H9 (cell line): ENCODE results near the gene RSAD2. TPM values are rescaled to one million over a fixed set of nuclear protein-coding genes. Genes with fewer than 3 reads are reported as not detected.

Experiments
- DNase-seq: peaks from one replicate; pipeline ENCODE4 v3.0.0-alpha.2; 2017
- H2AFZ ChIP-seq: one replicate; pipeline ENCODE4 v1.6.1; 2013; ENCODE audit warnings: mild to moderate bottlenecking, low read length, control low read depth, moderate library complexity
- H2AK5ac ChIP-seq: 2 replicates; pipeline ENCODE4 v1.6.1; 2013; ENCODE audit warnings: low read length, control low read depth, mixed read lengths; ENCODE audit not compliant: insufficient read length
- H2BK120ac ChIP-seq: one replicate; pipeline ENCODE4 v1.6.1; 2013; ENCODE audit warnings: low read depth, mild to moderate bottlenecking, low read length, control low read depth, inconsistent platforms; ENCODE audit not compliant: poor library complexity, severe bottlenecking
- H2BK12ac ChIP-seq: 2 replicates; pipeline ENCODE4 v1.6.1; 2013; ENCODE audit warnings: low read length, control low read depth, mixed read lengths, low read depth; ENCODE audit not compliant: insufficient read length
- H2BK15ac ChIP-seq: 2 replicates; pipeline ENCODE4 v1.6.1; 2013; ENCODE audit warnings: low read depth, low read length, control low read depth
- H2BK20ac ChIP-seq: one replicate; pipeline ENCODE4 v1.6.1; 2013; ENCODE audit warnings: low read depth, mild to moderate bottlenecking, low read length, control low read depth, inconsistent platforms; ENCODE audit not compliant: poor library complexity, severe bottlenecking
- H2BK5ac ChIP-seq: 2 replicates; pipeline ENCODE4 v1.6.1; 2013; ENCODE audit warnings: low read length, control low read depth, mixed read lengths; ENCODE audit not compliant: insufficient read length
- H3K14ac ChIP-seq: 2 replicates; pipeline ENCODE4 v1.6.1; 2013; ENCODE audit warnings: low read length, control low read depth; ENCODE audit not compliant: insufficient read depth
- H3K18ac ChIP-seq: 2 replicates; pipeline ENCODE4 v1.6.1; 2013; ENCODE audit warnings: low read depth, mild to moderate bottlenecking, mixed read lengths, low read length, control low read depth; ENCODE audit not compliant: insufficient read length
- H3K23ac ChIP-seq: 2 replicates; pipeline ENCODE4 v1.6.1; 2013; ENCODE audit warnings: low read length, control low read depth, mixed read lengths, low read depth; ENCODE audit not compliant: insufficient read length
- H3K23me2 ChIP-seq: 2 replicates; pipeline ENCODE4 v1.6.1; 2013; ENCODE audit warnings: low read depth, mild to moderate bottlenecking, mixed read lengths, low read length, control low read depth; ENCODE audit not compliant: insufficient read length, poor library complexity, severe bottlenecking
- H3K27ac ChIP-seq: 2 replicates; pipeline ENCODE4 v1.5.1; 2013; ENCODE audit warnings: low read length, control low read depth, mixed read lengths, low read depth; ENCODE audit not compliant: insufficient read length
- H3K27me3 ChIP-seq: 2 replicates; pipeline ENCODE4 v1.6.1; 2013; ENCODE audit warnings: low read length, control low read depth, inconsistent platforms; ENCODE audit not compliant: insufficient read depth
- H3K4ac ChIP-seq: 2 replicates; pipeline ENCODE4 v1.6.1; 2013; ENCODE audit warnings: low read depth, mild to moderate bottlenecking, control low read depth, inconsistent platforms, low read length, moderate library complexity
- H3K4me1 ChIP-seq: 2 replicates; pipeline ENCODE4 v1.6.1; 2013; ENCODE audit warnings: low read length, control low read depth, inconsistent platforms; ENCODE audit not compliant: insufficient read depth
- H3K4me2 ChIP-seq: 2 replicates; pipeline ENCODE4 v1.6.1; 2013; ENCODE audit warnings: low read length, control low read depth, mixed read lengths; ENCODE audit not compliant: insufficient read length, insufficient read depth
- H3K56ac ChIP-seq: 2 replicates; pipeline ENCODE4 v1.6.1; 2013; ENCODE audit warnings: low read depth, mild to moderate bottlenecking, mixed read lengths, low read length, control low read depth; ENCODE audit not compliant: insufficient read length
- H3K79me1 ChIP-seq: 2 replicates; pipeline ENCODE4 v1.6.1; 2013; ENCODE audit warnings: low read depth, mild to moderate bottlenecking, moderate library complexity, low read length, control low read depth, inconsistent platforms; ENCODE audit not compliant: insufficient read depth, poor library complexity, severe bottlenecking
- H3K79me2 ChIP-seq: 2 replicates; pipeline ENCODE4 v1.6.1; 2013; ENCODE audit warnings: low read length, control low read depth, inconsistent platforms; ENCODE audit not compliant: insufficient read depth
- H3K9ac ChIP-seq: 2 replicates; pipeline ENCODE4 v1.6.1; 2013; ENCODE audit warnings: low read length, control low read depth, mixed read lengths; ENCODE audit not compliant: insufficient read length; ENCODE audit errors: extremely low read depth
- H3K9me3 ChIP-seq: one replicate; pipeline ENCODE4 v1.6.1; 2013; ENCODE audit warnings: low read depth, low read length, inconsistent platforms; ENCODE audit not compliant: control insufficient read depth
- H3T11ph ChIP-seq: one replicate; pipeline ENCODE4 v1.6.1; 2013; ENCODE audit warnings: mild to moderate bottlenecking, low read length, control low read depth, inconsistent platforms
- H4K20me1 ChIP-seq: one replicate; pipeline ENCODE4 v1.6.1; 2013; ENCODE audit not compliant: control insufficient read depth, insufficient read length, insufficient read depth
- H4K5ac ChIP-seq: 2 replicates; pipeline ENCODE4 v1.6.1; 2013; ENCODE audit warnings: low read depth, mild to moderate bottlenecking, mixed read lengths, low read length, control low read depth; ENCODE audit not compliant: insufficient read length
- H4K8ac ChIP-seq: replicated peaks from 2 replicates; pipeline ENCODE4 v1.6.1; 2013; ENCODE audit warnings: low read length, control low read depth, mixed read lengths, low read depth; ENCODE audit not compliant: insufficient read length
- H4K91ac ChIP-seq: 2 replicates; pipeline ENCODE4 v1.6.1; 2013; ENCODE audit warnings: low read depth, mild to moderate bottlenecking, moderate library complexity, mixed read lengths, low read length, control low read depth; ENCODE audit not compliant: insufficient read length
- H3K27ac Mint-ChIP-seq, 3 experiments: 2 replicates in 2 of 3; 3 replicates in 1 of 3; pipeline ENCODE4 v1.8.0; 2020 to 2021; ENCODE audit warnings: mixed read lengths in 3 of 3, mild to moderate bottlenecking in 1 of 3, moderate library complexity in 1 of 3
- H3K27me3 Mint-ChIP-seq: 2 replicates; pipeline ENCODE4 v1.8.0; 2021; ENCODE audit warnings: low read depth, mild to moderate bottlenecking, moderate library complexity, mixed read lengths
- H3K36me3 Mint-ChIP-seq, 3 experiments: 2 replicates in 2 of 3; 3 replicates in 1 of 3; pipeline ENCODE4 v1.8.0; 2020 to 2021; ENCODE audit warnings: low read depth in 3 of 3, mixed read lengths in 3 of 3; ENCODE audit not compliant: insufficient read depth in 1 of 3
- H3K4me1 Mint-ChIP-seq, 2 experiments: 2 replicates each; pipeline ENCODE4 v1.8.0; 2020; ENCODE audit warnings: mixed read lengths in 2 of 2
- H3K4me3 Mint-ChIP-seq, 2 experiments: 2 replicates in 1 of 2; 3 replicates in 1 of 2; pipeline ENCODE4 v1.8.0; 2020 to 2021; ENCODE audit warnings: mild to moderate bottlenecking in 2 of 2, mixed read lengths in 2 of 2, moderate library complexity in 1 of 2
- H3K9me3 Mint-ChIP-seq, 2 experiments: 2 replicates in 1 of 2; 3 replicates in 1 of 2; pipeline ENCODE4 v1.8.0; 2020; ENCODE audit warnings: mild to moderate bottlenecking in 2 of 2, mixed read lengths in 2 of 2, moderate library complexity in 1 of 2
- CTCF ChIP-seq: fragments of 200-600 bp; sonication (generic); conservative IDR thresholded peaks from 3 replicates; pipeline ENCODE4 v1.8.0; 2021; ENCODE audit warnings: antibody characterized with exemption, mild to moderate bottlenecking
- WGBS: extraction: QIAGEN DNeasy Blood & Tissue Kit; methylation state at CpG from one replicate; pipeline ENCODE4 v1.1.7; 2013; ENCODE audit warnings: missing lambda C conversion rate, low lambda C conversion rate, mixed read lengths; ENCODE audit not compliant: insufficient read length; ENCODE audit errors: extremely low coverage; 5-methylcytosine and 5-hydroxymethylcytosine counted together
- total RNA-seq: library from RNA; stranded (reverse); gene quantifications from 2 replicates; pipeline ENCODE4 v1.2.1, GENCODE V29; 2021

Gene RSAD2
- total RNA-seq, 1 experiment from 2014 or later, result not detected

- Histone ChIP-seq H3K4me2 (no peak overlapping the region), H2BK5ac (no peak overlapping the region), H3K23ac (no peak overlapping the region), H2AK5ac (no peak overlapping the region), H2AFZ (no peak overlapping the region), H4K91ac (no peak overlapping the region), H3K23me2 (no peaks in the 10 kb centered on the region), H3T11ph (no peak overlapping the region), H3K4me1 (no peaks in the 10 kb centered on the region), H3K79me2 (no peaks in the 10 kb centered on the region; the same call in 1 of the 2 replicates), H2BK120ac (no peak overlapping the region), H4K5ac (no peak overlapping the region), H3K27me3 (no peaks in the 10 kb centered on the region), H3K79me1 (no peaks in the 10 kb centered on the region), H4K8ac (no peak overlapping the region), H2BK12ac (no peak overlapping the region), H2BK15ac (no peak overlapping the region), H2BK20ac (no peak overlapping the region), H3K56ac (no peak overlapping the region), H3K9me3 (no peaks in the 10 kb centered on the region), H3K9ac (no peak overlapping the region), H3K27ac (no peak overlapping the region), H4K20me1 (no peaks in the 10 kb centered on the region), H3K4ac (no peak overlapping the region), H3K14ac (no peak overlapping the region), H3K18ac (no peak overlapping the region)
- Mint-ChIP-seq H3K27ac (no peak overlapping the region), H3K4me3 (no peak overlapping the region), H3K27me3 (peaks cover 5% of the 10 kb centered on the region), H3K9me3 (peaks cover 23 to 33% of the 10 kb centered on the region in 2 experiments), H3K4me1 (no peaks in the 10 kb centered on the region), H3K36me3 (peaks cover 5 to 17% (median 15%) of the 10 kb centered on the region in 3 experiments)
- WGBS, result no CpG with 5 or more reads among the region's 2 CpGs
- no peak for DNase-seq
- no peak for TF ChIP-seq CTCF
Measured at GRCh38 chr2:6854416-6854815, 23.2 kb upstream of the RSAD2 start.
